B cell (primary cell): ENCODE results near the gene CST6. TPM values are rescaled to one million over a fixed set of nuclear protein-coding genes. Genes with fewer than 3 reads are reported as not detected.

Source experiments
- ATAC-seq: fragments of 200-7000 bp; cut with Tn5 transposase; one replicate; pipeline ENCODE4 v1.10.0; 2021; ENCODE audit warnings: low read depth, mild to moderate bottlenecking, moderate number of reproducible peaks, moderate library complexity
- CTCF ChIA-PET: fragments of 350-600 bp; sonication (Branson Sonifier 250); formaldehyde crosslinking; loops from one replicate; lab custom pipeline; 2021; ENCODE audit warnings: antibody characterized with exemption, inconsistent platforms; lab: Charles Lee
- POLR2A ChIA-PET: fragments of 350-600 bp; sonication (Branson Sonifier 250); formaldehyde crosslinking; loops from one replicate; lab custom pipeline; 2021; ENCODE audit warnings: antibody characterized with exemption; lab: Charles Lee
- DNase-seq: peaks from one replicate; pipeline ENCODE4 v3.0.0; 2013
- H2AFZ ChIP-seq: 2 replicates; pipeline ENCODE4 v1.6.1; 2012; ENCODE audit warnings: mild to moderate bottlenecking, low read depth, low read length; ENCODE audit not compliant: insufficient read depth, poor library complexity, severe bottlenecking
- H3K27ac ChIP-seq, 2 donors: 1 replicate in 1 of 2; 2 replicates in 1 of 2; pipeline ENCODE4 v1.5.1; 2012 to 2013; ENCODE audit warnings: low read length in 2 of 2, mild to moderate bottlenecking in 2 of 2, moderate library complexity in 1 of 2
- H3K27me3 ChIP-seq, 4 experiments: fragments of 200-600 bp in 1 of 4; sonication (generic) in 1 of 4; replicated peaks in 1 of 4; 1 replicate in 2 of 4; 2 replicates in 2 of 4; pipeline versions ENCODE4 v1.6.1 to v1.7.0; 2013 to 2016; ENCODE audit warnings: low read length in 3 of 4, mild to moderate bottlenecking in 2 of 4, mixed read lengths in 1 of 4, moderate library complexity in 1 of 4; ENCODE audit not compliant: insufficient read depth in 4 of 4, control insufficient read depth in 3 of 4; ENCODE audit errors: control extremely low read depth in 1 of 4
- H3K36me3 ChIP-seq, 2 experiments: replicated peaks in 1 of 2; 1 replicate in 1 of 2; 2 replicates in 1 of 2; pipeline versions ENCODE4 v1.6.1 to v1.7.1; 2013; ENCODE audit warnings: low read length in 1 of 2; ENCODE audit not compliant: insufficient read depth in 2 of 2, control insufficient read depth in 1 of 2; ENCODE audit errors: control extremely low read depth in 1 of 2, extremely low read depth in 1 of 2
- H3K4me1 ChIP-seq, 2 donors: fragments of 200-600 bp in 1 of 2; sonication (generic) in 1 of 2; 1 replicate in 1 of 2; 2 replicates in 1 of 2; pipeline versions ENCODE4 v1.5.1 to v1.6.1; 2013 to 2017; ENCODE audit warnings: low read length in 2 of 2; ENCODE audit not compliant: control insufficient read depth in 2 of 2, insufficient read depth in 2 of 2
- H3K4me2 ChIP-seq: replicated peaks from 2 replicates; pipeline ENCODE3; 2012; ENCODE audit warnings: mild to moderate bottlenecking, low read depth, low read length; ENCODE audit not compliant: poor library complexity, severe bottlenecking
- H3K4me3 ChIP-seq, 5 experiments: fragments of 200-600 bp in 1 of 5; sonication (generic) in 1 of 5; 1 replicate in 3 of 5; 2 replicates in 2 of 5; pipeline versions ENCODE4 v1.5.1 to v1.7.0; 2011 to 2016; ENCODE audit warnings: low read length in 4 of 5, mild to moderate bottlenecking in 4 of 5, low read depth in 2 of 5, control low read depth in 1 of 5, moderate library complexity in 1 of 5; ENCODE audit not compliant: insufficient read depth in 1 of 5; ENCODE audit errors: control extremely low read depth in 1 of 5, extremely low read depth in 1 of 5
- H3K79me2 ChIP-seq: fragments of 200-600 bp; sonication (generic); one replicate; pipeline ENCODE4 v1.6.0; 2016; ENCODE audit warnings: low read length; ENCODE audit not compliant: control insufficient read depth, insufficient read depth
- H3K9ac ChIP-seq: fragments of 200-600 bp; sonication (generic); 2 replicates; pipeline ENCODE4 v1.6.1; 2017; ENCODE audit warnings: mild to moderate bottlenecking, low read length, moderate library complexity
- H3K9me3 ChIP-seq, 3 donors: one replicate each; pipeline versions ENCODE4 v1.6.1 to v1.7.1; 2013; ENCODE audit warnings: low read length in 2 of 3; ENCODE audit not compliant: control insufficient read depth in 2 of 3, insufficient read depth in 1 of 3; ENCODE audit errors: control extremely low read depth in 1 of 3
- H4K20me1 ChIP-seq: 2 replicates; pipeline ENCODE4 v1.6.0; 2012; ENCODE audit warnings: mild to moderate bottlenecking, low read length; ENCODE audit not compliant: insufficient read depth, control insufficient read depth, poor library complexity, severe bottlenecking
- H3K27ac Mint-ChIP-seq: one replicate; pipeline ENCODE4 v1.8.0; 2021; ENCODE audit warnings: mixed read lengths
- H3K27me3 Mint-ChIP-seq: one replicate; pipeline ENCODE4 v1.8.0; 2021; ENCODE audit warnings: mixed read lengths
- H3K4me1 Mint-ChIP-seq: one replicate; pipeline ENCODE4 v1.8.0; 2021; ENCODE audit warnings: mixed read lengths
- H3K4me3 Mint-ChIP-seq: one replicate; pipeline ENCODE4 v1.8.0; 2021; ENCODE audit warnings: mixed read lengths
- H3K9me3 Mint-ChIP-seq: one replicate; pipeline ENCODE4 v1.8.0; 2022; ENCODE audit warnings: mixed read lengths; ENCODE audit not compliant: insufficient read depth
- CTCF ChIP-seq: fragments of 200-600 bp; IDR thresholded peaks from one replicate; pipeline ENCODE4 v1.8.0; 2022; ENCODE audit warnings: antibody characterized with exemption, mild to moderate bottlenecking
- EZH2 ChIP-seq: IDR thresholded peaks from 2 replicates; pipeline ENCODE4 v1.6.1; 2012; ENCODE audit warnings: borderline replicate concordance, low read depth, mild to moderate bottlenecking, moderate library complexity, low read length; ENCODE audit not compliant: insufficient read depth, poor library complexity, severe bottlenecking
- WGBS: methylation state at CpG from one replicate; pipeline ENCODE4 v1.1.5; 2013; ENCODE audit warnings: missing lambda C conversion rate; ENCODE audit not compliant: insufficient coverage; 5-methylcytosine and 5-hydroxymethylcytosine counted together
- intact Hi-C: fragments of 100-400 bp; cut with micrococcal nuclease; formaldehyde crosslinking; loops from one replicate; pipeline ENCODE4 v1.10.0; 2022
- polyA plus RNA-seq: library from polyadenylated mRNA; depleted of rRNA; stranded (reverse); fragments of >200 nt; gene quantifications from 2 replicates; pipeline ENCODE4 v1.2.3, GENCODE V29; 2012
- total RNA-seq, 2 donors: library from RNA; stranded (reverse); fragments of 120-200 nt in 1 of 2; gene quantifications; 1 replicate in 1 of 2; 2 replicates in 1 of 2; pipeline versions ENCODE4 v1.2.3 to v1.2.4, GENCODE V29; 2013 to 2022

CST6 gene
- total and polyA plus RNA-seq, 2 donors (not counting 1 experiment from before 2014, with no cell fraction given) = not detected

- H3K36me3 ChIP-seq = peaks cover 2 to 32% of the 10 kb centered on the region in 2 experiments
- no peak overlapping the region for H3K4me3 Mint-ChIP-seq
- DNase-seq (no peak), ATAC-seq (no peak)
- TF ChIP-seq CTCF (no peak), EZH2 (no peak)
- H3K9me3 ChIP-seq = no peaks in the 10 kb centered on the region
- H3K4me2 ChIP-seq = no peak overlapping the region
- 97% methylated on average over 20 of the region's 34 CpGs for WGBS
- H3K27me3 ChIP-seq = no peaks in the 10 kb centered on the region
- no peaks in the 10 kb centered on the region for H4K20me1 ChIP-seq
- H3K9ac ChIP-seq = no peak overlapping the region
- H3K27ac Mint-ChIP-seq = no peak overlapping the region
- no peak overlapping the region for H3K4me3 ChIP-seq
- H3K4me1 ChIP-seq = no peaks in the 10 kb centered on the region
- no peaks in the 10 kb centered on the region for H3K9me3 Mint-ChIP-seq
- ChIA-PET CTCF (interaction anchor here (0.7 to 1.3 kb wide), 2 partner anchors 92 to 368 kb away, joined by 3 read pairs; no protein-coding TSS in a partner anchor), POLR2A (interaction anchor here (1.3 kb wide), 1 partner anchor 90 kb away, joined by 3 read pairs; the partner anchor contains the start of gene FIBP)
- no peaks in the 10 kb centered on the region for H3K79me2 ChIP-seq
- intact Hi-C loops = no loop called here
- no peaks in the 10 kb centered on the region for H3K4me1 Mint-ChIP-seq
- H2AFZ ChIP-seq = no peak overlapping the region
- H3K27me3 Mint-ChIP-seq = no peaks in the 10 kb centered on the region
- H3K27ac ChIP-seq = no peak overlapping the region
Measured at GRCh38 chr11:65978391-65979238, 33.2 kb upstream of the CST6 start.

- H3K27me3 Mint-ChIP-seq = no peaks in the 10 kb centered on the region
- H3K4me1 ChIP-seq = no peaks in the 10 kb centered on the region
- 80% methylated on average over 4 of the region's 10 CpGs for WGBS
- H3K9me3 Mint-ChIP-seq = no peaks in the 10 kb centered on the region
- no peak overlapping the region for H3K9ac ChIP-seq
- no peak overlapping the region for H3K4me3 Mint-ChIP-seq
- H3K9me3 ChIP-seq = no peaks in the 10 kb centered on the region
- H3K79me2 ChIP-seq = no peaks in the 10 kb centered on the region
- H2AFZ ChIP-seq = no peak overlapping the region
- POLR2A ChIA-PET = interaction anchor here (1.3 kb wide), 1 partner anchor 91 kb away, joined by 3 read pairs; the partner anchor contains the start of gene FIBP
- no peak for TF ChIP-seq CTCF
- TF ChIP-seq EZH2 = no peak
- CTCF ChIA-PET = interaction anchor here (1.2 to 1.3 kb wide), 2 partner anchors 92 to 95 kb away, joined by 3 to 4 read pairs; no protein-coding TSS in a partner anchor
- H3K27ac ChIP-seq = no peak overlapping the region
- intact Hi-C loops = no loop called here
- ATAC-seq (no peak), DNase-seq (no peak)
- H4K20me1 ChIP-seq = no peaks in the 10 kb centered on the region
- H3K4me3 ChIP-seq = no peak overlapping the region
- H3K27ac Mint-ChIP-seq = no peak overlapping the region
- H3K4me2 ChIP-seq = no peak overlapping the region
- H3K27me3 ChIP-seq = no peaks in the 10 kb centered on the region
- H3K4me1 Mint-ChIP-seq = no peaks in the 10 kb centered on the region
- peaks cover 2 to 29% of the 10 kb centered on the region in 2 experiments for H3K36me3 ChIP-seq
Measured at GRCh38 chr11:65979261-65979759, 32.5 kb upstream of the CST6 start.
